Effector memory CD4-positive, alpha-beta T cell (primary cell): ENCODE results near the gene USP7.
"Not testable (repeated sequence)": the region's sequence is repeated elsewhere in the genome, so short reads cannot be mapped to it uniquely, and the experiment has no call there.

Source experiments
- DNase-seq, 3 donors: peaks; one replicate each; pipeline ENCODE4 v3.0.0-alpha.2; 2020
- H3K27ac ChIP-seq: 2 replicates; pipeline ENCODE4 v1.7.0; 2013; ENCODE audit warnings: mild to moderate bottlenecking, low read length, moderate library complexity; ENCODE audit not compliant: insufficient read depth, poor library complexity, severe bottlenecking
- H3K27me3 ChIP-seq: replicated peaks from 2 replicates; pipeline ENCODE4 v1.7.0; 2013; ENCODE audit warnings: mild to moderate bottlenecking, low read length; ENCODE audit not compliant: insufficient read depth, control insufficient read depth, poor library complexity, severe bottlenecking
- H3K36me3 ChIP-seq: 2 replicates; pipeline ENCODE4 v1.7.0; 2013; ENCODE audit warnings: mild to moderate bottlenecking, low read length, moderate library complexity; ENCODE audit not compliant: control insufficient read depth, insufficient read depth
- H3K4me1 ChIP-seq: 2 replicates; pipeline ENCODE4 v1.7.0; 2013; ENCODE audit warnings: low read length, mild to moderate bottlenecking; ENCODE audit not compliant: control insufficient read depth, insufficient read depth, poor library complexity, severe bottlenecking
- H3K4me3 ChIP-seq: 2 replicates; pipeline ENCODE4 v1.7.0; 2013; ENCODE audit warnings: low read length, low read depth, mild to moderate bottlenecking; ENCODE audit not compliant: insufficient read depth, poor library complexity, severe bottlenecking
- H3K9me3 ChIP-seq: 2 replicates; pipeline ENCODE4 v1.7.0; 2013; ENCODE audit warnings: mild to moderate bottlenecking, low read length, moderate library complexity; ENCODE audit not compliant: control insufficient read depth

The USP7 gene

DNA sequence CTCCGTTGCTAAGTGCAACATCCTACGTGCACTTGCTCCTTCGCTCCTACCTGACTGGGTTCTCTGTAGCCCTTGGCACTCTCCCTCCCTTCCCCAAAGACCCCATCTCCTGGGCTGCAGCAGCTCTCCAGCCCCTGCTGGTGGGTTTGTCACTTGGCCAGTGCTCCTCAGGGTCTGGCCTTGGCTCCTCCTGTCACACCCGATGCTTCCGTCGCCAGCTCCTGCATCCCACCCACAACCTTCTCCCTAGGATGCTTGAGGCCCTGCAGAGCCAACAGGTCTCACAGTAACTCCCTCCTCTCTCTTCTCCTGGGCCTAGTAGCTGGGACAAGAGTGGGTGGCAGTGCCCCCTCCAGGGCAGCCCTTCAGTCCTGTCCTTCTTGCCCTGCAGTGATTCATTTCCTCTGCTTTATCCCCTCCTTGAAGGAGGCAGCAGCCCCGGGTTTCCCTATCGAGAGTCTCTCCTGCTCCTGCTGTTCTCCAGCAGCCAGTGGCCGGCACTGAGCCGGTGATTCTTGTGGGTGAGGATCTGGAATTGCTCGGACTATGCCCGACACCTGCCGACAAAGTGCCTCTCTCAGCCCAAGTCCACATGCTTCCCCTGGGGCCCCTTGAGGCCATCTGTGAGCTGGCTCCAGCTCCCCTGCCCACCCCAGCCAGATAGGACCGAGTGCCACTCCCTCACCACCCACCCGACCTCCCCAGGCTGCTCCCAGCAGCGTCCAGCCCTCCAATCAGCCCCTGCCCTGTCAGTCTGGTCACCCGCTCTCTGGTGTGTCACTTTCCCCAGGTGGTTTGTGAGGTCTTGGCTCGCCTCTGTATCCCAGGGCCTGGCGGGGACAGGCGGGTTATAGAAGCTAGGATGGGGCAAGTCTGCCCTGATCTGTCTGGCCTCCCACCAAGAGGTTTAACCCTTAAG is 77.8 kb downstream of the USP7 start:
- no peaks in the 10 kb centered on the region for H3K4me1 ChIP-seq

DNA sequence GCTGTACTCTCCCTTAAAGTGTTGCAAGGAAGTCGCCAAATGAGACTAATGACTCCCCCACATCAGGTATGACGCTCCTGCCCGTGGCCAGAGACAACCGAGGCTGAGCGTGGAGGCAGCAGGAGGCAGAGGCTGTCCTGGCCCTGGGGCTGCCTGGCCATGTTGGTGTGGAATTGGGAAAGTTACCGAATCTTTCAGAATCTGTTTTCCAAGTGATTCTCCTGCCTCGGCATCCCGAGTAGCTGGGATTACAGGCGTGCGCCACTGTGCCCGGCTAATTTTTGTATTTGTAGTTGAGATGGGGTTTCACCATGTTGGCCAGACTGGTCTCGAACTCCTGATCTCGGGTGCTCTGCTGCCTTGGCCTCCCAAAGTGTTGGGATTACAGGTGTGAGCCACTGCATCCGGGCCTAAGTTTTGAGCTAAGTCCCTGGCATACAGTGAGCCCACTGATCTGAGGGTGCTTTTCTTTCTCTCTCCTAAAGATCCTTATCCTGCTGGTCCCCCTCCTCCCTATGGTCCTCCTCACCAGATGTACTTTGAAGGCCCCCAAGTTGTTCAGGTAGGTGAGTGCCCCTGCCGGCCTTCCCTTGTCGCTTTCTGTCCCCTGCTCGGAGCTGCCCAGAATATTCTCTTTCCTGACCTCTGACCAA is 80.9 kb downstream of the USP7 start:
- Histone ChIP-seq H3K4me3 (no peak overlapping the region), H3K36me3 (no peaks in the 10 kb centered on the region), H3K4me1 (peaks cover 3% of the 10 kb centered on the region), H3K9me3 (no peaks in the 10 kb centered on the region), H3K27ac (no peak overlapping the region), H3K27me3 (no peaks in the 10 kb centered on the region)
- DNase-seq, result no peak

More for the DNA sequence above, 77.8 kb downstream of the USP7 start:
- Histone ChIP-seq H3K4me3 (no peak overlapping the region), H3K9me3 (no peaks in the 10 kb centered on the region), H3K27me3 (no peaks in the 10 kb centered on the region), H3K27ac (no peak overlapping the region), H3K36me3 (peaks cover 5% of the 10 kb centered on the region)
- no peak for DNase-seq

- Histone ChIP-seq H3K27me3 (no peaks in the 10 kb centered on the region), H3K27ac (no peak within 1 kb of the TSS), H3K9me3 (no peaks in the 10 kb centered on the region), H3K4me3 (no peak within 1 kb of the TSS), H3K36me3 (no peaks in the 10 kb centered on the region), H3K4me1 (peaks cover 3% of the 10 kb centered on the region)
- DNase-seq, result no peak
Measured at GRCh38 chr16:8882041-8882617, 81.6 kb downstream of the USP7 start, which contains the start of gene LITAFD. Gene LITAFD (plus strand): TSS chr16:8882351. CDS start chr16:8884356, 2,005 bp downstream.

- DNase-seq, result no peak
- no peaks in the 10 kb centered on the region for H3K27me3 ChIP-seq
- no peaks in the 10 kb centered on the region for H3K9me3 ChIP-seq
- H3K4me1 ChIP-seq, result peaks cover 3% of the 10 kb centered on the region
- H3K27ac ChIP-seq, result no peak overlapping the region
- H3K36me3 ChIP-seq, result no peaks in the 10 kb centered on the region
- H3K4me3 ChIP-seq, result no peak overlapping the region
Measured at GRCh38 chr16:8880839-8881510, 82.7 kb downstream of the USP7 start.

DNA sequence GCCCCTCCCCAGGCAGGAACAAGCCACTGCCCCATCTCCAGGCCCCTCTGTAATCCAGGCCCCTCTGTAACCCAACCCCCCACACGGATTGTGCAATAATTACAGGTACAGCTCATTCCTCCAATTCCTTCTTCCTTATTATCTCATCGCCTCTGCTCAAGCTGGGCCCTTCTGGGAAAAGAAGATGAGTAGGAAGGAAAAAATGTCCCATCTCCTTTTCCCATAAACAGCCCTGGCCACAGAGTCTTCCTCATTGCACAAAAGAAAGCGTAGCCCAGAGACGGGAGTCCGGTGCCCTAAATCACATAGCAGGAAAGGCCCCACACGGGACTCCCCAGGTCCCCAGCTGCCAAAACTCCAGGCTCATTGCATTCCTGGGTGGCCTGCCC is 85.2 kb downstream of the USP7 start:
- H3K27me3 ChIP-seq, result no peaks in the 10 kb centered on the region
- no peak overlapping the region for H3K4me3 ChIP-seq
- DNase-seq, result no peak
- no peaks in the 10 kb centered on the region for H3K9me3 ChIP-seq
- no peak overlapping the region for H3K27ac ChIP-seq
- no peaks in the 10 kb centered on the region for H3K36me3 ChIP-seq
- peaks cover 3% of the 10 kb centered on the region for H3K4me1 ChIP-seq

DNA sequence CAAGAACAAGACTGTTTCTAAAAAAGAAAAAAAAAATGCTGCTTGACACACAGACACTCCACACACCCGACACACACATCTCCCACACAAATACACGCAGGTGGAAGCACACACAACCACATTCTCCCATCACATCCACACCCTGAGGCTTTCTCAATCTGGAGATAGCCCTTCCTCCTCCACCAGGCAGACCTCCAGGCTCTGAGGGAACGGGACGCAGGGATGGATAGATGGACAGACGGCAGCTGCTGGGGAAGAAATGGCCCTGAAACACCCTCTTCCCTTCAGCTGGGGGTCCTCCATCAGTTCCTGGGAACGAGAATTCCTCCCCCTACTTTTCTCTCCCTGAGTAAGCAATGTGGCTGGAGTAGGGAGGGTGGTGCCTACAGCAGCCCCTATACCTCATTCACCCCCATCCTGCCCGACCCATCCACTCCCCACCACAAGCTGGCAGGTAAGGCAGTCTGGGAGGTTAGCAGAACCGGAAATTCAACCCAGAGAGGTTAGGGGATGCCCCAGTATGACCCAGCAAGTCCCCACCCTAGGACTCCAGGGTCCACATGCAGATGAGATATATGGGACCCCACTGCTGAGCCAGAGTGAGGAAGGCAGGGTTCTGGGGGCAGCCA is 85.7 kb downstream of the USP7 start:
- Histone ChIP-seq H3K4me3 (no peak overlapping the region), H3K27ac (no peak overlapping the region), H3K4me1 (peaks cover 3% of the 10 kb centered on the region), H3K36me3 (no peaks in the 10 kb centered on the region), H3K27me3 (no peaks in the 10 kb centered on the region), H3K9me3 (no peaks in the 10 kb centered on the region)
- DNase-seq, result no peak

GRCh38 chr16:8875317-8875716 is 88.4 kb downstream of the USP7 start:
- not testable (repeated sequence) for DNase-seq, H3K9me3 ChIP-seq, H3K4me1 ChIP-seq, H3K27me3 ChIP-seq, H3K4me3 ChIP-seq, H3K27ac ChIP-seq, H3K36me3 ChIP-seq

DNA sequence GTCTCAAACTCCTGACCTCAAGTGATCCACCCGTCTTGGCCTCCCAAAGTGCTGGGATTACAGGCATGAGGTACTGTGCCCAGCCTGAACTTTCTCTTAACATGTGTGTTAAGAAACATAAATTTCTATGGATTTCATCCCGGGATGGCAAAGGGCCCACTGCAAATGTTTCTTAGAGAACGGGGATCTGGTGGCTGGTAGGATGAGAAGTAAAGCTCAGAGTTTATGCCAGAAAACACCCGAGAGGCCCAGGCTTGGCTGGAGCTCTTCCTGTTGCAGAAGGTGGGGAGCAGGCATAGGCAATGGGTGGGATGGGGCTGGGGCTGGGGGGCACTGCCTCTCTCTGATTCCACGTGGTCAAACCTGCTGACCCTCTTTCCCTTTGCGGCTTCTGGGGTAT is 89.3 kb downstream of the USP7 start:
- H3K4me1 ChIP-seq, result peaks cover 2% of the 10 kb centered on the region
- H3K27me3 ChIP-seq, result no peaks in the 10 kb centered on the region
- no peak overlapping the region for H3K4me3 ChIP-seq
- no peaks in the 10 kb centered on the region for H3K36me3 ChIP-seq
- DNase-seq, result no peak
- H3K27ac ChIP-seq, result no peak overlapping the region
- no peaks in the 10 kb centered on the region for H3K9me3 ChIP-seq

GRCh38 chr16:8873866-8874195 is 89.9 kb downstream of the USP7 start:
- not testable (repeated sequence) for H3K27ac ChIP-seq, H3K4me3 ChIP-seq, DNase-seq, H3K9me3 ChIP-seq, H3K4me1 ChIP-seq, H3K36me3 ChIP-seq, H3K27me3 ChIP-seq
